Muscle of back (tissue), 11 donors: ENCODE measurements around the gene LYZL6. TPM values are rescaled to one million over a fixed set of nuclear protein-coding genes. Genes with fewer than 3 reads are reported as not detected.
"Not testable (repeated sequence)": the region's sequence is repeated elsewhere in the genome, so short reads cannot be mapped to it uniquely, and the experiment has no call there.

Experiments used
- DNase-seq, 3 donors: peaks; one replicate each; pipeline versions ENCODE4 v3.0.0 to v3.0.0-alpha.2; 2013
- polyA plus RNA-seq, 10 donors: library from polyadenylated mRNA; unstranded; fragments of 120-200 nt; gene quantifications; one replicate each; pipeline ENCODE4 v1.2.1, GENCODE V29; 2013; ENCODE audit not compliant: insufficient read length in 10 of 10

LYZL6 gene
- polyA plus RNA-seq, 10 donors = not detected

- peak in 2 of 3 donors; percentile 36 to 51 for DNase-seq
Observed at GRCh38 chr17:35947156-35947585, 3.7 kb upstream of the LYZL6 start.

GRCh38 chr17:35944151-35944550 lies 638 bp upstream of the LYZL6 start:
- DNase-seq = no peak

GRCh38 chr17:35942588-35943186 lies 826 bp downstream of the LYZL6 start:
- DNase-seq = no peak

GRCh38 chr17:35938492-35938891 lies 5.0 kb downstream of the LYZL6 start:
- not testable (repeated sequence) for DNase-seq

- no peak for DNase-seq
Observed at GRCh38 chr17:35936063-35936462, 7.5 kb downstream of the LYZL6 start.

GRCh38 chr17:35934760-35935159 lies 8.8 kb downstream of the LYZL6 start:
- DNase-seq = no peak

GRCh38 chr17:35932586-35932985 lies 10.9 kb downstream of the LYZL6 start:
- DNase-seq = peak in 1 of 3 donors; percentile 5

- peak in 2 of 3 donors; percentile 31 to 67 for DNase-seq
Observed at GRCh38 chr17:35931794-35932425, 11.6 kb downstream of the LYZL6 start.

- peak; percentile 52 to 86 (median 70) for DNase-seq
Observed at GRCh38 chr17:35930211-35931065, 13.1 kb downstream of the LYZL6 start, which contains the start of gene RDM1. TSS of gene RDM1 (minus strand) at chr17:35930773. CDS start at chr17:35930727, 46 bp downstream.

- DNase-seq = no peak
Observed at GRCh38 chr17:35927714-35928113, 15.8 kb downstream of the LYZL6 start.

- no peak for DNase-seq
Observed at GRCh38 chr17:35923609-35924114, 19.9 kb downstream of the LYZL6 start.

GRCh38 chr17:35920229-35920628 lies 23.3 kb downstream of the LYZL6 start:
- DNase-seq = no peak

- DNase-seq = no peak
Observed at GRCh38 chr17:35918665-35919064, 24.8 kb downstream of the LYZL6 start.

- DNase-seq = no peak
Observed at GRCh38 chr17:35917519-35918213, 25.8 kb downstream of the LYZL6 start.

GRCh38 chr17:35915153-35915964 lies 28.2 kb downstream of the LYZL6 start:
- no peak for DNase-seq

- no peak for DNase-seq
Observed at GRCh38 chr17:35914354-35914753, 29.2 kb downstream of the LYZL6 start.

- DNase-seq = no peak
Observed at GRCh38 chr17:35913609-35914008, 29.9 kb downstream of the LYZL6 start.

- no peak for DNase-seq
Observed at GRCh38 chr17:35912942-35913341, 30.6 kb downstream of the LYZL6 start.

GRCh38 chr17:35912339-35912912 lies 31.1 kb downstream of the LYZL6 start:
- no peak for DNase-seq

- DNase-seq = no peak
Observed at GRCh38 chr17:35909408-35909807, 34.1 kb downstream of the LYZL6 start.
